SK-N-SH (cell line): ENCODE data around the gene ADAMTS17.

ENCODE experiments used
- CTCF ChIP-seq: fragments of 200-600 bp; sonication (generic); IDR thresholded peaks from 2 replicates; pipeline ENCODE4 v1.6.1; 2017; ENCODE audit warnings: antibody characterized with exemption, mild to moderate bottlenecking, moderate library complexity
- EP300 ChIP-seq, 2 experiments: IDR thresholded peaks; 2 replicates each; pipeline versions ENCODE4 v1.4.0 to v1.6.1; 2012; ENCODE audit warnings: borderline replicate concordance in 1 of 2, low read depth in 1 of 2, low read length in 1 of 2
- MAX ChIP-seq: IDR thresholded peaks from 2 replicates; pipeline ENCODE4 v1.4.0; 2012; ENCODE audit warnings: low read depth

- no peak for TF ChIP-seq EP300 (IDR thresholded peaks at IDR 0.05; ENCODE audit: borderline replicate concordance in 1 of 2, low read depth in 1 of 2, low read length in 1 of 2)
- TF ChIP-seq CTCF: no peak
- TF ChIP-seq MAX: no peak
These were observed 282.3 kb downstream of the ADAMTS17 start for GRCh38 chr15:100059521-100059920.
